Measurements from ENCODE around the gene RNASE8. TPM values are rescaled to one million over a fixed set of nuclear protein-coding genes. Genes with fewer than 3 reads are reported as not detected.

RNASE8 gene
- total RNA-seq, 2 donors from 2014 or later, result not detected

DNA sequence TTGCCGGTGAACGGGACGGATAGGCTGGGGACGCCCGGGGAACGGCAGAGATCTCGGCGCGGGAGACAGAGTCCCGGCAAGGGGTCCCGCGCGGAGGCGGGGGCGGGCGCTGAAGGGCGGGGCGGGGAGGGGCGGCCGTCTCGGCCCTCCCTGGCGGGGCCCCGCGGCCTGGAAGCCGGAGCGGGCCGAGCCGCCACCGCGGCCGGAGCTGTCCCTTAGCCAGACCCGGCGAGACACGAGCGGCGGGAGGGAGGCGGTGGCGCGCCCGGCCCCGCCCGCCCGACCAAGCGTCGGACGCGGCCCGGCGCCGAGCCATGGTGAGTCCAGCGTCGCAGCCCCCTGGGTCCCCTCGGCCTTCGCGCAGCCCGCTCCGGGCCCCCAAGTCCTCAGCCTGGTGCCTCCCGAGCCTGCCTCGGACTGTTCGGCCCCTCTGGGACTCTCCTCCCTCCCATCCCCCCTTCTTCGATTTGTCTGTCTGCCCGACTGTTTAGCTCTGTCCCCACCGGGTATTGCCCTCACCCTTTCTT lies 12.5 kb downstream of the RNASE8 start, which contains the start of gene ARHGEF40:
Gene ARHGEF40 (plus strand): TSS at position 222 of the 527 bp plus-strand sequence. CDS start 93 bp downstream, at position 315.
- TF ChIP-seq, protein P1, sequence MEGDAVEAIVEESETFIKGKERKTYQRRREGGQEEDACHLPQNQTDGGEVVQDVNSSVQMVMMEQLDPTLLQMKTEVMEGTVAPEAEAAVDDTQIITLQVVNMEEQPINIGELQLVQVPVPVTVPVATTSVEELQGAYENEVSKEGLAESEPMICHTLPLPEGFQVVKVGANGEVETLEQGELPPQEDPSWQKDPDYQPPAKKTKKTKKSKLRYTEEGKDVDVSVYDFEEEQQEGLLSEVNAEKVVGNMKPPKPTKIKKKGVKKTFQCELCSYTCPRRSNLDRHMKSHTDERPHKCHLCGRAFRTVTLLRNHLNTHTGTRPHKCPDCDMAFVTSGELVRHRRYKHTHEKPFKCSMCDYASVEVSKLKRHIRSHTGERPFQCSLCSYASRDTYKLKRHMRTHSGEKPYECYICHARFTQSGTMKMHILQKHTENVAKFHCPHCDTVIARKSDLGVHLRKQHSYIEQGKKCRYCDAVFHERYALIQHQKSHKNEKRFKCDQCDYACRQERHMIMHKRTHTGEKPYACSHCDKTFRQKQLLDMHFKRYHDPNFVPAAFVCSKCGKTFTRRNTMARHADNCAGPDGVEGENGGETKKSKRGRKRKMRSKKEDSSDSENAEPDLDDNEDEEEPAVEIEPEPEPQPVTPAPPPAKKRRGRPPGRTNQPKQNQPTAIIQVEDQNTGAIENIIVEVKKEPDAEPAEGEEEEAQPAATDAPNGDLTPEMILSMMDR (IDR thresholded peaks at IDR 0.05), result no peak
- H3K36me3 ChIP-seq, result peaks cover 4% of the 10 kb centered on the region
- peak; percentile 74 for DNase-seq
- H3K27me3 ChIP-seq, result no peaks in the 10 kb centered on the region
- H3K9me3 ChIP-seq, result no peaks in the 10 kb centered on the region
- intact Hi-C loops (cut with DNase I), result no loop called here
- H3K4me1 ChIP-seq, result peaks cover 14% of the 10 kb centered on the region
- peak within 1 kb of the TSS; percentile 91 to 99 for H3K9ac ChIP-seq (ENCODE audit: low read depth in 2 of 2, low read length in 2 of 2)
- peak within 1 kb of the TSS; percentile 68 for H3K4me3 ChIP-seq
- H3K27ac ChIP-seq, result peak within 1 kb of the TSS; percentile 90

DNA sequence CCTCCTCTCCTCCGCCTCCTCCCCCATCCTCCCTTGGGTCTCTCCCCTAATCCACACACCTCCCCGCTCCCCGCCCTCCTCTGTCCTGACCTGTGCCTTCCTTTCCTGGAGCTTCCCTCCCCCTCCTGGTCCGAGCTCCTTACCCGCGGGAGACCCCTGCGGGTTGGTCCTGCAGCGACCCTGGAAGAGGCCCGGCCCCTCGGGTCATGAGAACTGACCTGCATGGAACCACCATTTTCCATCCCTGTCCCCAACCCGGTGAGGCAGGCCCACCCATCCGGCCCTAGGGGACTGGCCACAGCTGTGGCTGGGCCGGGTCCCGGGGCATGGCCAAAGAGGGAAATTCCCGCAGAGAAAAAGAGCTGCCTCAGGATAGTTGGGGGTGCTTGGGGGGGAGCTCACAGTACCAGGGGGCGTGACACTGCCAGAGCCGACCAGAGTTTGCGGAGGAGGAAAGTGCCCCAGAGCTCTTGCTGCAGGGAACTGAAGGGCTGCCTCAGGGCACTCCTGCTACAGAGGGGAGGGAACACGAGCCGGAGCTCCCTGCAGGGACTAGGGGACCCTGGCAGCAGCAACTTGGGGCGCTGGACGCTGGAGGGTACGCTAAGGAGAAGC lies 13.1 kb downstream of the RNASE8 start:
- intact Hi-C loops (cut with DNase I), result no loop called here
- Histone ChIP-seq H3K4me1 (peaks cover 14% of the 10 kb centered on the region), H3K36me3 (peaks cover 9% of the 10 kb centered on the region), H3K27ac (peak overlapping the region; percentile 90), H3K9me3 (no peaks in the 10 kb centered on the region), H3K4me3 (peak overlapping the region; percentile 68), H3K9ac (ENCODE audit: low read depth in 2 of 2, low read length in 2 of 2) (peak overlapping the region; percentile 91 to 99), H3K27me3 (no peaks in the 10 kb centered on the region)
- peak; percentile 82 for DNase-seq
- TF ChIP-seq, protein P1 (IDR thresholded peaks at IDR 0.05), result no peak

DNA sequence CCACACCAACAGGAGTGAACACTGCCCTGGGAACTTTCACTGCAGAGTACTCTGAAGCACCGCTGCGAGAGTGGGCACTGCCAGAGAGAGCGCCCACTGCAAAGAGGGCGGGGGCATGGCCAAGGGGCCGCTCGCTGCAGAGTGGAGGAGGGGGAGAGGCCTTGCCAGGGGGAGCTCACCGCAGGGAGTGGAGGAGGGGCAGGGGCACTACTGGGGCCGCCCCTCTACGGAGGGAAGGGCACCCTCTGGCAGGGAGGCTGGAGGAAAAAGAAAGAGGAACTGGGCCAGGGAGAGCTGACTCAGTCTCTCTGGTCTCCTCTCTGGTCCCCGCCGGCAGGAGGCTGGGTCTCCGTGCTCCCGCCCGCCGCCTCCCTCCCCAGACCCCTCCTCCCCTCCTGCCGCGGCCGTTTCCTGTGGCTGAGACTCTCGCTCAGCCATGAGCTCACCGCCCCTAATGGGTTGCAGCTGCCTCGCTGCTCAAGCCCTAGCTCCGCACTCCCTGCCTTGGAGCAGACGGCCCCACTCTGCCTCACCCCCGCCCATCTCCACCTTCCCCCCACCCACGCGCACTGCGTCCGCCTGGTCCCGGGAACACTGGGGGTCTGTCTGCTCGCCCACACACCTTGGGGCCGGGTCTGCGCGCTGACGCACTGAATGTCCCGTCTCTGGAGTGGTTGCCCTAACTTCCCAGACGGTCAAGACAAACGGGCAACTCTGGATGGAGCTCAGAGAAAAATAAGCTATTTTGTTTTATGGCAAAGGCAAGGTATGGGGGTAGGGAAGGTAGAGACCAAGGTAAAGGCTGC lies 13.8 kb downstream of the RNASE8 start:
- intact Hi-C loops (cut with DNase I), result no loop called here
- Histone ChIP-seq H3K9ac (ENCODE audit: low read depth in 2 of 2, low read length in 2 of 2) (peak overlapping the region; percentile 91 to 99), H3K27me3 (no peaks in the 10 kb centered on the region), H3K9me3 (no peaks in the 10 kb centered on the region), H3K36me3 (peaks cover 9% of the 10 kb centered on the region), H3K4me3 (peak overlapping the region; percentile 68), H3K27ac (peak overlapping the region; percentile 90), H3K4me1 (peaks cover 14% of the 10 kb centered on the region)
- TF ChIP-seq, protein P1 (IDR thresholded peaks at IDR 0.05), result no peak
- peak; percentile 86 for DNase-seq

DNA sequence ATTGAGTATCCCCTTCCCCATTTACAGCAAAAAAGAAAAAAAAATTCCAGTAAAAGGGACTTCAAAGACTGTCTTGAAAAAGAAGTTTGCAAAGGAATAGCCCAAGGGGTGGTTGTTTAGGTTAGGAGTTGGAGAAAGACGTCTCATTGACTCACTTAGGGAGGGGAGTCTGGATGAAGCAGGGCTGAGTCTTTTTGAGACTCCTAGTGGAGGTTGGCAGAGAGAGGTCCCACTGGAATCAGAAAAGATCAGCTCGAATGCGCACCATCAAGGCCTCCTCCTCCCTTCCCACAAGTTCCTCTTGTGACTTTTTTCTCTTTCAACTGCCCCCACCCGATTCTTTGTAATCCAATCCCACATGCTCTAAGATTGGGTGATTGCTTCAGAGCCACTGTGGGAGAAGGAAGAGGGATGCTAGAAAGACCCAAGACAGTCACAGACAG lies 14.4 kb downstream of the RNASE8 start:
- Histone ChIP-seq H3K9ac (ENCODE audit: low read depth in 2 of 2, low read length in 2 of 2) (peak overlapping the region in 1 of 2 donors; percentile 99), H3K4me1 (peaks cover 14% of the 10 kb centered on the region), H3K27me3 (no peaks in the 10 kb centered on the region), H3K9me3 (no peaks in the 10 kb centered on the region), H3K27ac (peak overlapping the region; percentile 90), H3K4me3 (peak overlapping the region; percentile 68), H3K36me3 (peaks cover 9% of the 10 kb centered on the region)
- no peak for DNase-seq
- intact Hi-C loops (cut with DNase I), result no loop called here
- TF ChIP-seq, protein P1 (IDR thresholded peaks at IDR 0.05), result no peak

DNA sequence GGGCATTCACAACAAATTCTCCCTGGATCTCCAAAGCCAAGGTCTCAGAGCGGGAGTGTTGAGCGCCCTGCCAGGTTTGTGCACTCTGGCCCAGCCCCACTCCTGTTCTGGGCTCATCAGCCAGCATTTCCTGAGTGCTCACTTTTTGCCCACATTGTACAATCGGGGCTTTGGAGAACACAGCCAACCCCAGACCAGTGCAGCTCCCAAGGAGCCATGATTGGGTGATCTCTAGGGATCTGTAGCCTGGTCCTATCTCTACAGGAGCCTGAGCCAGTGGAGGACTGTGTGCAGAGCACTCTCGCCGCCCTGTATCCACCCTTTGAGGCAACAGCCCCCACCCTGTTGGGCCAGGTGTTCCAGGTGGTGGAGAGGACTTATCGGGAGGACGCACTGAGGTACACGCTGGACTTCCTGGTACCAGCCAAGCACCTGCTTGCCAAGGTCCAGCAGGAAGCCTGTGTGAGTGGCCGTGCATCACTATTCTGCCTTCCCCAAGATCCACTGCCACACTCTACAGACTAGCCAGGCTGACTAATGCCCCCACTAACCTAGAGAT lies 15.2 kb downstream of the RNASE8 start:
- no peaks in the 10 kb centered on the region for H3K27me3 ChIP-seq
- H3K36me3 ChIP-seq, result peaks cover 12% of the 10 kb centered on the region
- peak overlapping the region; percentile 90 for H3K27ac ChIP-seq
- TF ChIP-seq, protein P1 (IDR thresholded peaks at IDR 0.05), result no peak
- peaks cover 14% of the 10 kb centered on the region for H3K4me1 ChIP-seq
- intact Hi-C loops (cut with DNase I), result no loop called here
- no peaks in the 10 kb centered on the region for H3K9me3 ChIP-seq
- peak overlapping the region in 1 of 2 donors; percentile 99 for H3K9ac ChIP-seq (ENCODE audit: low read depth in 2 of 2, low read length in 2 of 2)
- H3K4me3 ChIP-seq, result no peak overlapping the region
- DNase-seq, result peak; percentile 77
